NCI-H1694 treated with DMSO at 0.1 percent for 48 hours (cell line): ENCODE measurements around the gene WDR53.
"Not testable (repeated sequence)": the region's sequence is repeated elsewhere in the genome, so short reads cannot be mapped to it uniquely, and the experiment has no call there.

Experiments used
- DNase-seq: peaks from one replicate; lab custom pipeline; 2025; lab: John Stamatoyannopoulos, UW

Gene WDR53

GRCh38 chr3:196517919-196518318 lies 50.4 kb downstream of the WDR53 start:
- peak; percentile 17 for DNase-seq

- no peak for DNase-seq
Observed at GRCh38 chr3:196517162-196517800, 51.1 kb downstream of the WDR53 start.

- no peak for DNase-seq
Observed at GRCh38 chr3:196514913-196515621, 53.3 kb downstream of the WDR53 start, which contains the start of gene SMCO1. TSS of gene SMCO1 (minus strand) at chr3:196515346. CDS start at chr3:196515209, 137 bp downstream.

GRCh38 chr3:196514350-196514716 lies 54.0 kb downstream of the WDR53 start:
- no peak for DNase-seq

- DNase-seq, result no peak
Observed at GRCh38 chr3:196513697-196514349, 54.5 kb downstream of the WDR53 start.

GRCh38 chr3:196511646-196512425 lies 56.5 kb downstream of the WDR53 start:
- not testable (repeated sequence) for DNase-seq

- DNase-seq, result not testable (repeated sequence)
Observed at GRCh38 chr3:196511108-196511507, 57.2 kb downstream of the WDR53 start.

- no peak for DNase-seq
Observed at GRCh38 chr3:196506687-196507086, 61.7 kb downstream of the WDR53 start.

GRCh38 chr3:196504556-196504955 lies 63.8 kb downstream of the WDR53 start:
- no peak for DNase-seq
